GM03348 (cell line): ENCODE data around the gene NT5DC1.
"Not testable (repeated sequence)": the region's sequence is repeated elsewhere in the genome, so short reads cannot be mapped to it uniquely, and the experiment has no call there.

ENCODE experiments used
- DNase-seq: peaks from one replicate; pipeline ENCODE4 v3.0.0; 2012; ENCODE audit warnings: low spot score

The NT5DC1 gene

DNA sequence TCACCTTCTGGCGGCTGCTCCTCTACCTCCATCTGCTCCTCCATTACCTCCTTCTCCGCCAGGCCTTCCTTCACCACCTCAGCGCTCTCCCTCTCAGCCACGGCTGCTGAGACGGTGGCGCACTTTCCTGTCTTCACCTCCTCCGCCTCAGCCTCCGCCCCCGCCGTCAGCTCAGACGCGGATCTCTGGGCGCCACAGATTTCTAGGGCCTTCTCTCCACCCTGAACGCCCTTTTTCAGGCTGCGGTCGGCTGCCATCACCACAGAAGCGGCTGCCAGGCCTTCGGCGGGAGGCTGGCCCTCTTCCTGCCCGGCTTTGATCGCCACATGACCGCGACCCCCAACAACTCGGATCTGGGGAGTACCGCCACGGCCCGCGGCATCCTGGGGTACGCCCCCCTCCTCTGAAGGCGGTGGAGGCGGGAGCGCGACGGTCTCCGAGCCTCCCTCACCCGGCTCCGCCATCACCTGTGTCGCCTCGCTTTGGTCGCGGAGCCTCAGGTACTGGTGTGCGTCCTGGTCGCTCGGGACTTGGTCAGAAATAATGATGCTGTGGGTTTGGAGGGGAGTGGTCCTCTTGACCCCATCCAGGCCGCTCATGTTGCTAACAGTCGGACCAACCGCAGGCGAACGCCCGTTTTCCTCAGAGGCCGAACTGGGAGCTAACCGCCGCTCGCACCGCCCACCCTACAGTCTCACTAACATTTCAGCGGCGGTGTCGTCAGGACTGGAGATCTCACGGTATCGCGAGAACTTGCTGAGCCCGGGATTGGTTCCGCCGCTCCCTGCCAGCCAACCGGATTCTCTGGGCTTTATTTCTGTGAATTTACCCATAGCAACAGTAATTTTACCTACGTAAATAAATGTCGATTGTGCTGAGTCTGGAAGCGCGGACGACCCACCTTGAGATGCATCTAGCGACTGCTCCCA lies 178.8 kb downstream of the NT5DC1 start, which contains the start of gene TSPYL1:
Gene TSPYL1, minus strand, starts transcription at position 699 of the 929 bp plus-strand sequence. Its CDS starts 100 bp downstream, at position 599.
- peak; percentile 95 for DNase-seq

- peak; percentile 7 for DNase-seq
Observed at GRCh38 chr6:116280161-116280932, 179.7 kb downstream of the NT5DC1 start.

- DNase-seq, result no peak
Observed at GRCh38 chr6:116280933-116281316, 180.3 kb downstream of the NT5DC1 start.

- no peak for DNase-seq
Observed at GRCh38 chr6:116282698-116283097, 182.0 kb downstream of the NT5DC1 start.

DNA sequence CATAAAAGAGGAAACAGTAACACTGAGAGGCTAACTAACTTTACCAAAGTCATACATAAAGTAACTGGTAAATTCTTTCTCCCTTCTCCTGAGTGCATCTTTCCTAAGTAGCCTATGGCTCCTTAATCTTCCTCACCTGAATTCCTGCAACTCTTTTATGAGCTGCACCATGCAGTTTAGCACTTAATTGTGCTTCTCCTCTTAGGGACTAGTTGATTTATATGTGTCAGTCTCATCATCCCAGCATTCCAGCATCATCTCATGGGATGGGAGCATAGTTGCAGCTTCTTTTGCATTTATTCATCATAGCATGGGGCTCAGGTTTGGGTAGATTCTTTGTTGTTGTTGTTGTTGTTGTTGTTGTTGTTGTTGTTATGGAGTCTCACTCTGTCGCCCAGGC lies 182.5 kb downstream of the NT5DC1 start:
- no peak for DNase-seq

DNA sequence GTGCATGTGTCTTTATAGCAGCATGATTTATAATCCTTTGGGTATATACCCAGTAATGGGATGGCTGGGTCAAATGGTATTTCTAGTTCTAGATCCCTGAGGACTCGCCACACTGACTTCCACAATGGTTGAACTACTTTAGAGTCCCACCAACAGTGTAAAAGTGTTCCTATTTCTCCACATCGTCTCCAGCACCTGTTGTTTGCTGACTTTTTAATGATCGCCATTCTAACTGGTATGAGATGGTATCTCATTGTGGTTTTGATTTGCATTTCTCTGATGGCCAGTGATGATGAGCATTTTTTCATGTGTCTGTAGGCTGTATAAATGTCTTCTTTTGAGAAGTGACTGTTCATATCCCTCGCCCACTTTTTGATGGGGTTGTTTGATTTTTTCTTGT lies 184.3 kb downstream of the NT5DC1 start:
- not testable (repeated sequence) for DNase-seq

GRCh38 chr6:116286773-116287358 lies 186.2 kb downstream of the NT5DC1 start:
- no peak for DNase-seq

DNA sequence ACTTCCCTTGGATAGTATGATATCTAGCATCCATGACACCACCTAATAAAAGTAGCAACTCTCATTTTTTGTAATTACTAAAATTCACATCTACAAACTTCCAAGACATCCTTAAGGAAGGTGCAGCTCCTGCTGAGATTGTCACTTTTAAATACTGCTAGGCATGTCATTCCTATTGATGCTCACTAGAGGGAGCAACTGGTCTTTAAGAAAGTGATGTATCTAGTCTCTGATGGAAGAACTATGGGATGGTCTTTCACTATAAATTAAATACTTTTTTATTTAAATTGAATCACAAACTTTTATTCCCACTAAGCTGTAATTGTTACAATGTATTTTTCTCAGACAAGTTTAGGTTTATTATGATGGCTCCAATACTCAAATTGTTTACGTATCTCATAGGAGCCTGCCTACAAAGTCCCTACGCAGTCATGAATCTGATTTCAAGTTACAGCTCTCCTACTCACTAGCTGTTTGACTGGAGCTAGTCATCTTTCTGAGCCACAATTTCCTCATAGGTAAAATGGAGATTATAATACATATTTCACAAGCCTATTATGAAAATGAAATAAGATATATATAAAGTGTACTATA lies 187.1 kb downstream of the NT5DC1 start:
- DNase-seq, result peak; percentile 39

DNA sequence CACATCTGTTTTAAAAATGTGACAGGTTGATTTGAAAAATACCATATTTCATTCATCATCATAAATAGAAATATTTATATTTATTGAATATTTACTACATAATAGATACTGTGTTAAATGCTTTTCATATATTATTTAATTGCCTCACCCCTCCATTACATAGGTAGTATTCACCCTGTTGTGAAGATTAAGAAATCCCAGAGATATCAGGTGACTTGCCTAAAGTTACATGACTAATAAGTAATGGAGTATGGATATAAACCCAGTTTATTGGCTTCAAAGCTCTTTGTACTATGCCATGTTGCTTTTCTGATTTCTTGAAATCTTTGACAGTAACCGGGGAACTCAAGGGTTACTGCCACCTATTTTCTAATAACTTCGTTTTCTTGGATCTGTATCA lies 189.2 kb downstream of the NT5DC1 start:
- DNase-seq, result no peak

- DNase-seq, result no peak
Observed at GRCh38 chr6:116290799-116291198, 190.1 kb downstream of the NT5DC1 start.

DNA sequence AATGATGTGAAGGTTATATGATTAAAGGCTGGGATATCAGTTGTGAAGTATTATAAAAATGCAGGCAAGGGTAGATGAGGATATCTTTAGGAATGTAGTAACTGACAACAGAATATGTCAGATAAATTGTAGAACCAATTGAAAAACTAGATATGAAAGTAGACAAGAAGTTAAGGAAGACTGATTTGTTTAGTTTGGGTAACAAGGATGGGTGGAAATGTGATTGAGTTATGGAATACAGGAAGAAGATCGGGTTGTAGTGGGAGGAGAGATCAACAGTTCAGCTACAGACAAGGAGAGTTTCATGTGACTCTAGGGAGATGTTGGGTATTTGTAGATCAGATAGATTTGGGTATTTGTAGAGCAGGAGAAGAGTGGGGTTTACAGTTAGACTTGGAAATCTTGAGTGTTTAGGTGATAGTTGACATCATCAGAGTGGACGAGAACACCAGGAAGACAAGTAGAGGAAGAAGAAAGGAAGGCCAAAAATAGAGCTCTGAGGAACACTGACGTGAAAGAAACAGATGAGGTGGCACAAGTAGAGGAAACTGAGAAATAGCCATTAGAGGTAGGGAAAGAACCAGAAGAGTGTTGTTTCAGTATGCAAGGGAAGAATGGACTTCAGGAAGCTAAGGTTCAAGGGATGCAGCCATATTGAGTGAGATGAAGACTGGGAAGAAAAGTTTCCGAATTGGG lies 191.2 kb downstream of the NT5DC1 start:
- peak; percentile 15 for DNase-seq

GRCh38 chr6:116292553-116292952 lies 191.9 kb downstream of the NT5DC1 start:
- DNase-seq, result no peak

DNA sequence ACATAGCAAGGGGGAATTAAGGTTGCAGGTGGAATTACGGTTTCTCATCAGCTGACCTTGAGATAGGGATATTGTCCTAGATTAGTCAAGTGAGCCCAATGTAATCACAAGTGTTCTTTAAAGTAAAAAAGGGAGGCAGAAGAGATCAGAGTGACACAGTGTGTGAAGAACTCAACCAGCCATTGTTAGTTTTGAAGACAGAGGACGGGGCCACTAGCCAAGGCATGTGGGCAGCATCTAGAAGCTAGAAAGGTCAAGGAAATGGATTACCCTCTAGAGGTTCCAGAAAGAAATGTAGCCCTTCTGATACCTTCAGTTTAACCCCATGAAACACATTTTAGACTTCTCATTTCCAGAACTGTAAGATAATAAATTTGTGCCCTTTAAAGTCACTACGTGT lies 197.6 kb downstream of the NT5DC1 start:
- no peak for DNase-seq

DNA sequence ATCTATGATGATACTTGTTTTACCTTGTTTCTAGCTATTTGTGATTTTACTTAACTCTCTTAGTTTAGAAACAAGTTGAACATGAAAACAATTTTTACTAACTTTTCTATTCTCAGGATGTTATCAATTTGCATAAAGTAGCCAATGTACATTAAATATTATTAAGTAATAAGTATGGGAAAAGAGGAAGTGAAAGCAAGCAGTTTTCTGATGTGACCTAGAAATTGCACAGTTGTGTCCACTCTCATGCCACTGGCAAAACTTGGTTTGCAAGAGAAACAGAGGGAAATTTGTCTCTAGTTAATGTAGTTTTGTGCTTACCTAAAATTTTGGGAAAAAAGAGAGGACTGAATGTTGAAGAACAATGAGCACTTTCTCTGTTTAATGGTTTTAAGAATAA lies 198.3 kb downstream of the NT5DC1 start:
- no peak for DNase-seq
